Endothelial cell of umbilical vein (primary cell): ENCODE results near the gene KLF15. TPM values are rescaled to one million over a fixed set of nuclear protein-coding genes. Genes with fewer than 3 reads are reported as not detected.

ENCODE experiments used
- BruUV-seq: library from RNA; stranded (reverse); fragments of 400-500 nt; replicated peaks from 2 replicates; lab custom pipeline; 2021; lab: Mats Ljungman, UMichigan
- CTCF ChIA-PET: fragments of 300-600, 350-600 bp; sonication (Branson Sonifier 250); formaldehyde crosslinking; loops from one replicate; lab custom pipeline; 2021; ENCODE audit warnings: antibody characterized with exemption, inconsistent platforms; lab: Charles Lee
- POLR2A ChIA-PET: fragments of 300-600, 350-600 bp; sonication (Branson Sonifier 250); formaldehyde crosslinking; loops from one replicate; lab custom pipeline; 2021; ENCODE audit warnings: antibody characterized with exemption, inconsistent platforms; lab: Charles Lee
- DNase-seq: peaks from one replicate; pipeline ENCODE4 v3.0.0-alpha.2; 2011; ENCODE audit warnings: low read depth, low spot score
- FAIRE-seq: peaks from 2 replicates; lab custom pipeline; 2011; peaks lifted over from hg19 to GRCh38; lab: Jason Lieb, UNC
- H2AFZ ChIP-seq: 2 replicates; pipeline ENCODE4 v1.6.0; 2012; ENCODE audit warnings: low read depth, low read length, control low read depth, inconsistent platforms
- H3K27ac ChIP-seq: 2 replicates; pipeline ENCODE4 v1.5.1; 2011; ENCODE audit warnings: low read depth, mild to moderate bottlenecking, control low read depth, low read length, moderate library complexity; ENCODE audit not compliant: insufficient read depth
- H3K27me3 ChIP-seq, 2 experiments: 2 replicates each; pipeline versions ENCODE4 v1.6.0 to v1.6.1; 2011; ENCODE audit warnings: low read length in 2 of 2, mixed read lengths in 1 of 2; ENCODE audit not compliant: control insufficient read depth in 2 of 2, insufficient read depth in 2 of 2
- H3K36me3 ChIP-seq, 2 experiments: 2 replicates in 1 of 2; 3 replicates in 1 of 2; pipeline ENCODE4 v1.5.1; 2011; ENCODE audit warnings: low read length in 2 of 2, mild to moderate bottlenecking in 1 of 2, moderate library complexity in 1 of 2; ENCODE audit not compliant: control insufficient read depth in 2 of 2, insufficient read depth in 2 of 2; ENCODE audit errors: extremely low read depth in 1 of 2
- H3K4me1 ChIP-seq: 3 replicates; pipeline ENCODE4 v1.5.1; 2011; ENCODE audit warnings: mild to moderate bottlenecking, low read length; ENCODE audit not compliant: control insufficient read depth, insufficient read depth; ENCODE audit errors: extremely low read depth
- H3K4me2 ChIP-seq: 2 replicates; pipeline ENCODE4 v1.6.1; 2011; ENCODE audit warnings: low read length, control low read depth, mixed read lengths; ENCODE audit not compliant: insufficient read depth
- H3K4me3 ChIP-seq, 3 experiments: fragments of 200-600 bp in 1 of 3; sonication (generic), shearing (Covaris generic) in 1 of 3; replicated peaks in 1 of 3; 2 replicates each; pipeline ENCODE4 v1.5.1; 2011 to 2016; ENCODE audit warnings: control low read depth in 3 of 3, low read length in 3 of 3, mild to moderate bottlenecking in 2 of 3, inconsistent platforms in 1 of 3, low read depth in 1 of 3, moderate library complexity in 1 of 3; ENCODE audit not compliant: insufficient read depth in 1 of 3
- H3K79me2 ChIP-seq: 2 replicates; pipeline ENCODE4 v1.6.0; 2012; ENCODE audit warnings: low read length, inconsistent platforms; ENCODE audit not compliant: control insufficient read depth, insufficient read depth
- H3K9ac ChIP-seq: replicated peaks from 2 replicates; pipeline ENCODE3; 2011; ENCODE audit warnings: low read length, control low read depth; ENCODE audit not compliant: insufficient read depth; ENCODE audit errors: extremely low read depth
- H3K9me1 ChIP-seq: replicated peaks from 3 replicates; pipeline ENCODE4 v1.6.0; 2011; ENCODE audit warnings: mild to moderate bottlenecking, low read length; ENCODE audit not compliant: control insufficient read depth, insufficient read depth; ENCODE audit errors: extremely low read depth
- H3K9me3 ChIP-seq: replicated peaks from 2 replicates; pipeline ENCODE4 v1.5.1; 2012; ENCODE audit warnings: low read length, inconsistent platforms; ENCODE audit not compliant: control insufficient read depth, insufficient read depth
- H4K20me1 ChIP-seq: replicated peaks from 2 replicates; pipeline ENCODE3; 2011; ENCODE audit warnings: mild to moderate bottlenecking, low read length; ENCODE audit not compliant: control insufficient read depth, insufficient read depth; ENCODE audit errors: extremely low read depth
- CTCF ChIP-seq, 2 donors: IDR thresholded peaks; 1 replicate in 1 of 2; 2 replicates in 1 of 2; pipeline ENCODE4 v1.5.1; 2011; ENCODE audit warnings: low read length in 2 of 2, mild to moderate bottlenecking in 2 of 2, moderate library complexity in 2 of 2, control low read depth in 1 of 2, inconsistent platforms in 1 of 2, low read depth in 1 of 2; ENCODE audit not compliant: insufficient read depth in 1 of 2; ENCODE audit errors: extremely low read depth in 1 of 2
- EZH2 ChIP-seq: IDR thresholded peaks from 2 replicates; pipeline ENCODE4 v1.6.1; 2012; ENCODE audit warnings: borderline replicate concordance, low read depth, mild to moderate bottlenecking, moderate library complexity, low read length, inconsistent platforms; ENCODE audit not compliant: severe bottlenecking
- FOS ChIP-seq: IDR thresholded peaks from 2 replicates; pipeline ENCODE4 v1.6.1; 2011; ENCODE audit warnings: mild to moderate bottlenecking, low read length, moderate library complexity, borderline replicate concordance; ENCODE audit not compliant: insufficient read depth
- GATA2 ChIP-seq: IDR thresholded peaks from 2 replicates; pipeline ENCODE4 v1.7.0; 2011; ENCODE audit warnings: low read depth, mild to moderate bottlenecking, moderate library complexity, mixed read lengths, low read length; ENCODE audit not compliant: insufficient read length, insufficient read depth
- JUN ChIP-seq: IDR thresholded peaks from 2 replicates; pipeline ENCODE4 v1.6.1; 2011; ENCODE audit warnings: borderline replicate concordance, low read depth; ENCODE audit not compliant: insufficient read length, insufficient read depth
- MAX ChIP-seq: IDR thresholded peaks from 2 replicates; pipeline ENCODE4 v1.6.1; 2011; ENCODE audit not compliant: insufficient read depth, insufficient read length
- MYC ChIP-seq: IDR thresholded peaks from one replicate; pipeline ENCODE4 v1.6.1; 2011; ENCODE audit warnings: mild to moderate bottlenecking, low read depth, low read length
- POLR2A ChIP-seq: IDR thresholded peaks from 2 replicates; pipeline ENCODE4 v1.6.1; 2012; ENCODE audit warnings: low read depth, mild to moderate bottlenecking, control low read depth, low read length
- POLR2AphosphoS5 ChIP-seq: IDR thresholded peaks from 2 replicates; pipeline ENCODE4 v1.6.1; 2012; ENCODE audit warnings: low read depth, mild to moderate bottlenecking, control low read depth, low read length, moderate library complexity; ENCODE audit not compliant: insufficient read depth
- dilution Hi-C: fragments of 300-500 bp; cut with MboI; formaldehyde crosslinking; loops from one replicate; pipeline ENCODE4 v1.15.0; 2019; ENCODE audit warnings: low sequenced_read_pairs; ENCODE audit not compliant: extremely low pct_ligation_motif_present
- intact Hi-C: fragments of 100-400 bp; cut with micrococcal nuclease; formaldehyde crosslinking; loops from one replicate; pipeline ENCODE4 v1.10.0; 2022
- polyA plus RNA-seq, 4 experiments: library from polyadenylated mRNA; depleted of rRNA in 3 of 4; stranded (reverse) in 3 of 4; unstranded in 1 of 4; fragments of >200 nt; gene quantifications; 2 replicates each; pipeline versions ENCODE4 v1.2.1 to v1.2.3, GENCODE V29; 2011 to 2012; ENCODE audit warnings: missing spikeins in 1 of 4
- total RNA-seq: library from RNA; stranded (reverse); gene quantifications from 2 replicates; pipeline ENCODE4 v1.2.3, GENCODE V29; 2021

KLF15 gene
- total and polyA plus RNA-seq, 2 donors (not counting 3 experiments of a cell fraction or from before 2014, with no cell fraction given), result 2.2 to 3.0 TPM

GRCh38 chr3:126395846-126396513 lies 38.8 kb upstream of the KLF15 start:
- Histone ChIP-seq H3K27ac (no peak overlapping the region), H3K4me1 (no peaks in the 10 kb centered on the region), H3K27me3 (peaks cover 21 to 31% of the 10 kb centered on the region in 2 experiments), H3K9ac (no peak overlapping the region), H4K20me1 (no peaks in the 10 kb centered on the region), H3K36me3 (no peaks in the 10 kb centered on the region), H3K9me1 (no peaks in the 10 kb centered on the region), H3K4me3 (no peak overlapping the region), H3K79me2 (no peaks in the 10 kb centered on the region), H2AFZ (no peak overlapping the region), H3K4me2 (no peak overlapping the region), H3K9me3 (no peaks in the 10 kb centered on the region)
- FAIRE-seq (no peak), DNase-seq (no peak)
- CTCF ChIA-PET, result interaction anchor here (0.8 to 2.6 kb wide), 3 partner anchors 17 to 150 kb away, joined by 3 to 9 read pairs (median 3); no protein-coding TSS in a partner anchor
- intact Hi-C loops (no loop called here), dilution Hi-C loops (no loop called here)
- no TSS peak for BruUV-seq
- POLR2A ChIA-PET, result no interaction called here
- TF ChIP-seq POLR2AphosphoS5, result no peak
- TF ChIP-seq CTCF (IDR thresholded peaks at IDR 0.05; ENCODE audit: extremely low read depth in 1 of 2, insufficient read depth in 1 of 2, low read depth in 1 of 2, low read length in 2 of 2), result no peak
- TF ChIP-seq JUN, result no peak
- TF ChIP-seq MYC, result no peak
- no peak for TF ChIP-seq MAX
- TF ChIP-seq GATA2, result no peak
- no peak for TF ChIP-seq POLR2A
- TF ChIP-seq FOS, result no peak
- TF ChIP-seq EZH2, result no peak
